AML-193 (cell line): Measurements from ENCODE around the gene NFX1.
"Not testable (repeated sequence)": the region's sequence is repeated elsewhere in the genome, so short reads cannot be mapped to it uniquely, and the experiment has no call there.

Source experiments
- DNase-seq, 2 experiments: peaks; one replicate each; lab custom pipeline; 2025; lab: John Stamatoyannopoulos, UW

Gene NFX1

GRCh38 chr9:33364127-33364526, 73.8 kb downstream of the NFX1 start:
- no peak for DNase-seq

DNA sequence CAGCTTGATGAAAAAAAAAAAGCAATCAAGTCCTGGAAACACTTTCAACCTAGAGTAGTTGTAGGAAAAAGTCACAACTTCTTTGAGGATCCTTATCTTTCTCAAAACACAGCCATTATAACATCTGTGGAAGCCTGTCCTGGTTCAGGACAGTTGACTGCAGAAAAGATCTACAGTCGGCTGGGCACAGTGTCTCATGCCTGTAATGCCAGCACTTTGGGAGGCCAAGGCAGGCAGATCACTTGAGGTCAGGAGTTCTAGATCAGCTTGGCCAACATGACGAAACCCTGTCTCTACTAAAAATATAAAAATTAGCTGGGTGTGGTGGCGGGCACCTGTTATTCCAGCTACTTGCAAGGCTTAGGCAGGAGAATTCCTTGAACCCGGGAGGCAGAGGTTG, 74.5 kb downstream of the NFX1 start:
- not testable (repeated sequence) for DNase-seq

DNA sequence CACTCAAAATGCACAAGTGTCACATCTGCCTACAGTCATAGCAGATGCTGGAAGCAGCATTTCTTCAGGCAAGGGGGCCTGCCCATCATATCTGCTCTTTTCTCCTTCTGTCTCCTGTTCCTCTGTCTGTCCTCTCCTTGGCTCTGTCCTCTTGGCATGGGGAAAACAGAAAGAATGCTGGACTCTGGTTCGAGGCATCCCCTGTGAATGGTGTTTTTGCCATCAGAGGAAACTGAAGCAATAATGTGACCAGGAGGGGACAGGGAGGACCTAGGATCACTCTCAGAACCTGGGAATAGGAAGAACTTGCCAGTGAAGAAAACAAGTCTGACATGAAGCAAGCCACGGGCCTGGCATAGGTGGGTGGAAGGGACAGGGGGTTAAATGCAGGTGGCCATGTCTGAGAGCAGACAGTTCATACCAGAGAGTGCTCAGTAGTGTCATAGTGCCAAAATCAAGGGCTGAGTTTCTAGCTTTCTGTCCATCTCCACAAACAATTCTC, 76.7 kb downstream of the NFX1 start:
- no peak for DNase-seq

- DNase-seq = no peak
These were observed 82.6 kb downstream of the NFX1 start for GRCh38 chr9:33372900-33373299.

GRCh38 chr9:33374190-33374589, 83.9 kb downstream of the NFX1 start:
- DNase-seq = no peak

GRCh38 chr9:33374634-33375237, 84.4 kb downstream of the NFX1 start:
- DNase-seq = peak; percentile 60 to 69

DNA sequence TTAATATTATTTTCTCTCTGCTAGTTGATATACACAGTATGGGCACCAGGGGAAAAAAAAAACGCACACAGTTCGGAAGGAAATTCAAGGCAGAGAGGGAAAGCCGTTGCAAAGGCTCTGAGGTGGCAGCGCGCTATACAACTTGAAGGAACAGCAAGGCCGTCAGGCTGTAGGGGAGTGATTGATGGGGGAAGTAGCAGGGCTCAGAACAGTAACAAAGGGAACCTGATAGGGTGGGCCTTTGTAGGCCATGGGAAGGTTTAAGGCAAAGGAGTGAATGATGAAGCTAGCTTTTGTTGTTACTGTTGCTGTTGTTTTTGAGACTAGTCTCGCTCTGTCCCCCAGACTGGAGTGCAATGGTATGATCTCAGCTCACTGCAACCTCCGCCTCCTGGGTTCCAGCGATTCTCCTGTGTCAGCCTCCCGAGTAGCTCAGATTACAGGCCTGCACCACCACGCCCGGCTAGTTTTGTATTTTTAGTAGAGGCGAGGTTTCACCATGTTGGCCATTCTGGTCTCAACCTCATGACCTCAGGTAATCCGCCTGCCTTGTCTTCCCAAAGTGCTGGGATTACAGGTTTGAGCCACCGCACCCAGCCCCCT, 85.0 kb downstream of the NFX1 start:
- DNase-seq = no peak

GRCh38 chr9:33375841-33376321, 85.6 kb downstream of the NFX1 start:
- DNase-seq = no peak

DNA sequence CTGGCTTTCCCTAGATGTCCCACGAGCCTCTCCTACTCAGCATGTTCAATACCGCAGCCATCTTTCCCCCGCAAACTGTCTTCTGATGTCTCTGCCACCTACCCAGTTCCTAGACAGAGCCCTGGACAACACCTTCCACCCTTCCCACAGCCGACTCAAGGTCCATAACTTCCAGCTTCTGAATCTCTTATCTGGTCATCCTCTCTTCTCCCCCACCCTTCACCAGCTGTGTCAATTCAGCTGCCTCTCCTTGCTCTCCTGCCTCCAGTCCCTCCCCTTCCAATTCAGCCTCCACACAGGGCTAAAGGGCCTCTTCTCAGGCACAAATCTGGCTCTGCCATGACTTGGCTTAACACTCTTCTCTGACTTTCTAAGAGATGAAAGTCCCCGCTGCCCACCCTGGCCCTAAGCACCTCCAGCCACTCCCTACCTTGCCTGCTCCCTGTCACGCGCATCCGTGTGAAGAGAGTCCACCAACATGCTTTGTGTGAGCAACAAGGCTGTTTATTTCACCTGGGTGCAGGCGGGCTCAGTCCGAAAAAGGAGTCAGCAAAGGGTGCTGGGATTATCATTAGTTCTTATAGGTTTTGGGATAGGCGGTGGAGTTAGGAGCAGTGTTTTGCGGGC, 86.9 kb downstream of the NFX1 start:
- DNase-seq = no peak

- no peak for DNase-seq
These were observed 87.9 kb downstream of the NFX1 start for GRCh38 chr9:33378121-33378795.

- no peak for DNase-seq
These were observed 89.5 kb downstream of the NFX1 start for GRCh38 chr9:33379666-33380389.

- DNase-seq = no peak
These were observed 90.2 kb downstream of the NFX1 start for GRCh38 chr9:33380390-33381094.

- no peak for DNase-seq
These were observed 91.0 kb downstream of the NFX1 start for GRCh38 chr9:33381231-33381791.

GRCh38 chr9:33382397-33382796, 92.1 kb downstream of the NFX1 start:
- not testable (repeated sequence) for DNase-seq

DNA sequence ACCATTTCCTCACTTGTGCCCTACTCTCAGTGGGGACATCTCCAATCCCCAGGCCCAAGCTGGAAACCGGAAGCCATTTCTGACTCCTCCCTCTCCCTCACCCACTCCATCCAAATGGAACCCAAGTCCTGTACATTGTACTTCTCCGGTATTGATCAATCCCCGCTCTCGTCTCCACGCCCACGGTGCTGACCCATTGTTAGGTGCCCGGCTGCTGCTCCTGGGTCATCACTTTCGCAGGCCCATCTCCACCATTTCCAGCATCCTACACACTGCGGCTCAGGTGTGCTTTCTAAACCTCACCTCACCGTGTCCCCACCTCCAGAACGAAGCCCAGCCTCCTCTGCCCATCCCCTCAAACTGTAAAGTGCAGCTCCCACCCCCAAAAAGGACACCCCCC, 93.1 kb downstream of the NFX1 start:
- not testable (repeated sequence) for DNase-seq

DNA sequence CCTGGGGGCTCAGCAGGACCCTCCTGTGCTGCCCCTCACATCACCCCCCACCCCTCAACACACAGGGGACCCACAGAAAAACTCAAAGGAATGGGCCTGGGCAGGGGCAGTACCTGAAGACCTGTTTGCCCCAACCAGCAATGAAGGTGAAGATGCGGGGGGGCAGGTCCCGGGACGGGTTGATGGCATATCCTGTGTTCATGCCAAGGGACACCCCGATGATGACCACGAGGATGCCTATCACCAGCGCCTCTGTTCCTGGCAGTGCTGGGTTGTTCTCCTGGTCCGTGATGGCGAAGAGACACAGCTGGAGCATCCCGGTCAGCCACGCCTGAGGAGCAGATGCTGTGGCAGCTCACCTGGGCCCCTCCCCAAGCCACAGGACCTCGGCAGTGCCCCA, 95.2 kb downstream of the NFX1 start:
- not testable (repeated sequence) for DNase-seq

GRCh38 chr9:33385979-33386640, 95.8 kb downstream of the NFX1 start:
- DNase-seq = not testable (repeated sequence)

GRCh38 chr9:33386641-33386996, 96.3 kb downstream of the NFX1 start:
- DNase-seq = not testable (repeated sequence)

DNA sequence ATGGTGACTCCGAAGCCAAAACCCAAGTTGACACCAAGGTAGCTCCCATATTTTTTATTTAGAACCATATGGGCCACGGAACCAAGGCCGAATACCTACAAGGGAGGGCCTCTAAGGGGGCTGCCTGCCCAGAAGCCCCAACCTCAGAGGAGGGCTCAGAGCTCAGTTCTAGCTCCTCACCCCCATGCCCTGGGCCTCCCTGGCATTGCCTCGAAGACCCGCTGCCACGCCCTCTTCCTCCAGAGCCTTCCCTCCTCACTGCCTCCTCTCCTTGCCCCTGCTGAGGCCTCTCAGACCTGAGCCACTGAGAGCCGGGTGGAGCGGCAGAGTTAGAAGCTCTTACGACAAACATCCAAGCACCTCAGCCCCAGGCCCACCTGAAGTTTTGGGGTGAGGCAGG, 96.7 kb downstream of the NFX1 start:
- DNase-seq = not testable (repeated sequence)
